ENCODE results near the gene AP2B1. TPM values are rescaled to one million over a fixed set of nuclear protein-coding genes. Genes with fewer than 3 reads are reported as not detected.
A peak's percentile ranks its signal among the peaks of the same experiment; 100 is the strongest.

Gene AP2B1
- total RNA-seq, 6 donors from 2014 or later = 52.7 to 140 (median 101) TPM

DNA sequence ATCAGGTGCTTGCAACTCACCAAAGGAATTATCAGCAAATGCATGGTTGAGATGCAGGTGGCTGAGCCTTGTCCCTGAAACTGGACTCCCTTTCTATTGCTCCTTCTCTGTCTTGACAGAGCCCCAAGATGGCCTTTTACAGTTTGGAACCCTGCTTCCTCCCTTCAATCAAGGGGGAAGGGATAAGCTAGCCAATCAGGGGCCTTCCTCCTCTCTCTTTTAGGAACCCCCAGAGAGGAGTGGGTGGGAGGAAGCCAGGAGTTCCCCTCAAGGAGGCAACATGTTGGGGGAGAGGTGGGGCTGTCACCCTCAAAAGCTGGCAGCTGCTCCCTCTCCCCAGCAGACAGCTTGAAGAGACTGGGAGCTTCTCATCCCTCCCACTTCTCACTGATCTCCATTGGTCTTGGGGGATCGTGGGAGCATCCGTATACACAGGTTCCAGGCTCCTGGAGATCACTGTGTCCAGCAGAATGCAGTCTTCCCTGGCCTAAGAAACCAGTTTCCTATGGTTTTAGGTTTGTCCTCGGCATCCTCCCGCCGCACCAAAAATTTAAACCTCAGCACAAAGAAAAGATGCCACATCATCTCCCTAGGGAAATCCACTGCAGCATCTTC lies 151.5 kb downstream of the AP2B1 start:
- no peak overlapping the region for H3K27ac ChIP-seq
- DNase-seq (no peak), ATAC-seq (ENCODE audit: low FRiP score in 2 of 2) (no peak)
- peaks cover 0 to 10% (median 9%) of the 10 kb centered on the region in 4 donors for H3K4me1 ChIP-seq
- no peaks in the 10 kb centered on the region for H3K9me3 ChIP-seq
- H3K4me3 ChIP-seq = no peak overlapping the region
- TF ChIP-seq POLR2A (IDR thresholded peaks at IDR 0.05) = no peak
- no peak for TF ChIP-seq EP300 (IDR thresholded peaks at IDR 0.05)
- TF ChIP-seq POLR2AphosphoS5 (IDR thresholded peaks at IDR 0.05) = no peak
- TF ChIP-seq, protein P1, sequence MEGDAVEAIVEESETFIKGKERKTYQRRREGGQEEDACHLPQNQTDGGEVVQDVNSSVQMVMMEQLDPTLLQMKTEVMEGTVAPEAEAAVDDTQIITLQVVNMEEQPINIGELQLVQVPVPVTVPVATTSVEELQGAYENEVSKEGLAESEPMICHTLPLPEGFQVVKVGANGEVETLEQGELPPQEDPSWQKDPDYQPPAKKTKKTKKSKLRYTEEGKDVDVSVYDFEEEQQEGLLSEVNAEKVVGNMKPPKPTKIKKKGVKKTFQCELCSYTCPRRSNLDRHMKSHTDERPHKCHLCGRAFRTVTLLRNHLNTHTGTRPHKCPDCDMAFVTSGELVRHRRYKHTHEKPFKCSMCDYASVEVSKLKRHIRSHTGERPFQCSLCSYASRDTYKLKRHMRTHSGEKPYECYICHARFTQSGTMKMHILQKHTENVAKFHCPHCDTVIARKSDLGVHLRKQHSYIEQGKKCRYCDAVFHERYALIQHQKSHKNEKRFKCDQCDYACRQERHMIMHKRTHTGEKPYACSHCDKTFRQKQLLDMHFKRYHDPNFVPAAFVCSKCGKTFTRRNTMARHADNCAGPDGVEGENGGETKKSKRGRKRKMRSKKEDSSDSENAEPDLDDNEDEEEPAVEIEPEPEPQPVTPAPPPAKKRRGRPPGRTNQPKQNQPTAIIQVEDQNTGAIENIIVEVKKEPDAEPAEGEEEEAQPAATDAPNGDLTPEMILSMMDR (IDR thresholded peaks at IDR 0.05) = no peak
- peaks cover 0 to 7% (median 2%) of the 10 kb centered on the region in 4 donors for H3K27me3 ChIP-seq
- H3K36me3 ChIP-seq = no peaks in the 10 kb centered on the region
- 91 to 94% methylated on average over 5 of the region's 5 CpGs for WGBS, 2 donors

DNA sequence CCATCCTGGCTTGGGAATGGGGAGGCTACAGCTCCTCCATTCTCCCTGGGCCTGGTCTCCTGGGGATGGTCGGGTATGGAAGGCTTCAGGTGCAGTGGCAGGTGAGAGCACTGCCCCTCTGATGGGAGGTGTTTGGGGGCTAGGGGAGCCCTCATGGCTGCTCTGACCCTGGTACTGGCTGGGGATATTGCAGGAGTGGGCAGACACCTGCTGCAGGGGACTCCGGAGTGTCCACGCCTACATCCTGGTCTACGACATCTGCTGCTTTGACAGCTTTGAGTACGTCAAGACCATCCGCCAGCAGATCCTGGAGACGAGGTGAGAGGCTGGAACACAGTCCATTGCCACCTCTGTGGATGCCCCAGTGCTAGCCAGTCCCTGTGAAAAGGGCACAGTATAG lies 153.1 kb downstream of the AP2B1 start:
- TF ChIP-seq, protein P1 (IDR thresholded peaks at IDR 0.05) = no peak
- TF ChIP-seq POLR2A (IDR thresholded peaks at IDR 0.05) (no peak), EP300 (IDR thresholded peaks at IDR 0.05) (no peak), POLR2AphosphoS5 (IDR thresholded peaks at IDR 0.05) (no peak)
- no peak overlapping the region for H3K4me3 ChIP-seq
- 83 to 92% methylated on average over 2 to 7 of the region's 7 CpGs for WGBS, 2 donors
- H3K4me1 ChIP-seq = peaks cover 0 to 10% (median 9%) of the 10 kb centered on the region in 4 donors
- H3K27me3 ChIP-seq = peaks cover 0 to 7% (median 2%) of the 10 kb centered on the region in 4 donors
- H3K27ac ChIP-seq = no peak overlapping the region
- DNase-seq (no peak), ATAC-seq (ENCODE audit: low FRiP score in 2 of 2) (no peak)
- no peaks in the 10 kb centered on the region for H3K9me3 ChIP-seq
- no peaks in the 10 kb centered on the region for H3K36me3 ChIP-seq

DNA sequence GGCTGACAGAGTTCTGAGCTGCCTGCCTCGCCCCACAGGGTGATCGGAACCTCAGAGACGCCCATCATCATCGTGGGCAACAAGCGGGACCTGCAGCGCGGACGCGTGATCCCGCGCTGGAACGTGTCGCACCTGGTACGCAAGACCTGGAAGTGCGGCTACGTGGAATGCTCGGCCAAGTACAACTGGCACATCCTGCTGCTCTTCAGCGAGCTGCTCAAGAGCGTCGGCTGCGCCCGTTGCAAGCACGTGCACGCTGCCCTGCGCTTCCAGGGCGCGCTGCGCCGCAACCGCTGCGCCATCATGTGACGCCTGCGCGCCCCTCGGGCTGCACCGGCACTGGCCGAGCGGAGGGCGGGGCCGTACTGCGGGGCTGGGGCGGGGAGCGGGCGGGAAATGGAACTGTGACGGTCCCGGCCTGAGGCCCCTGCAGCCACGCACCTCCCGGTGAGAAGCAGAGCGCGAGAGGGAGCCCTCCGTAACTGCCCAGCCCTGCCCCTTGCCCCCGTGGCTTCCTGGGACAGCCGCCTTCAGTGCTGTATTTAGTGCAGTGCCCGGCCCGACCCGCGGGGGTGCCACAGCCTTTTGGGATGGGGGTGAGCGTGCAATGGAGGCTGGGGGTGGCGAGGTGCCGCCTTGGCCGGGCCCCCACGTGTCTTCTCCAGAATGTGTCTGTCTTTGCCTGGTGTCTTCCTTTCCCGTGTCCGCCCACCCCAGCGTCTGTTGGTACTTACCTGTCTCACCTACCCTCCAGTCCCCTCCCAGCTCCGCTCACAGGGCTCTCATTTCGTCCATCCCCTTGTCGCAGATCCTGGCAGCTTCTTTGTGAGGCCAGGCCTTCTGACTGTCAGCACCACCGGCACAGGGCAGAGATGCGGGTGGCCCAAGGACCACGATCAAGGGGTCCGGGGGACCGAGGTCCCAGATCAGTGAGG lies 154.1 kb downstream of the AP2B1 start:
- H3K27me3 ChIP-seq = peaks cover 0 to 7% (median 2%) of the 10 kb centered on the region in 4 donors
- H3K9me3 ChIP-seq = no peaks in the 10 kb centered on the region
- WGBS, 2 donors = 17 to 25% methylated on average over 19 to 58 of the region's 73 CpGs
- ATAC-seq (ENCODE audit: low FRiP score in 2 of 2) (no peak), DNase-seq (peak in 1 of 2 donors; percentile 85)
- H3K4me3 ChIP-seq = peak overlapping the region in 2 of 4 donors; percentile 18 to 34
- peaks cover 0 to 10% (median 9%) of the 10 kb centered on the region in 4 donors for H3K4me1 ChIP-seq
- no peak for TF ChIP-seq EP300 (IDR thresholded peaks at IDR 0.05)
- no peak for TF ChIP-seq POLR2A (IDR thresholded peaks at IDR 0.05)
- no peak for TF ChIP-seq POLR2AphosphoS5 (IDR thresholded peaks at IDR 0.05)
- TF ChIP-seq, protein P1 (IDR thresholded peaks at IDR 0.05) = no peak
- H3K36me3 ChIP-seq = no peaks in the 10 kb centered on the region
- no peak overlapping the region for H3K27ac ChIP-seq

DNA sequence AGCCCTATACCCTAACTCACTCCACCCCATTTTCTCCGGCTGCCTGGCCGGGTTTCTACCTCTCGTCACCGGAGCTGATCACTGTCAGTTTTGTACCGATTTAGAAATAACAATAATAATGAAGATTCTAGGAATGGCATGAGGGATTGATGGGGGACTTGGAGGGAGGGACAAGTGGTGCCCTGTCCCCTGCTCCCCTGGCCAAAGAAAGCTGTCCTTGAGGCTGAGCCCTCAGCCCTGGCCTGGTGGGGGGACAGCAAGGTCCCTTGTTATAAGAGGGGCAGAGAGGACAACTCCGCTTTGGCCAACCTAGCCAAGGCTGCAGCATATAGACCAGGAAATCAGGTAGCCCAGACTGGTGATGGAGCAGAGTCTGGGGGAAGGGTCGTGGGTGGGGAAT lies 155.4 kb downstream of the AP2B1 start:
- no peak overlapping the region for H3K4me3 ChIP-seq
- ATAC-seq (ENCODE audit: low FRiP score in 2 of 2) (no peak), DNase-seq (no peak)
- H3K27me3 ChIP-seq = peaks cover 0 to 7% (median 2%) of the 10 kb centered on the region in 4 donors
- peaks cover 0 to 14% (median 10%) of the 10 kb centered on the region in 4 donors for H3K4me1 ChIP-seq
- TF ChIP-seq POLR2A (IDR thresholded peaks at IDR 0.05) (no peak), EP300 (IDR thresholded peaks at IDR 0.05) (no peak), POLR2AphosphoS5 (IDR thresholded peaks at IDR 0.05) (no peak)
- TF ChIP-seq, protein P1 (IDR thresholded peaks at IDR 0.05) = no peak
- H3K27ac ChIP-seq = no peak overlapping the region
- H3K9me3 ChIP-seq = no peaks in the 10 kb centered on the region
- no peaks in the 10 kb centered on the region for H3K36me3 ChIP-seq
- 67 to 80% methylated on average over 7 of the region's 7 CpGs for WGBS, 2 donors
